ENCODE measurements around the gene TRAK2. TPM values are rescaled to one million over a fixed set of nuclear protein-coding genes. Genes with fewer than 3 reads are reported as not detected.
A peak's percentile ranks its signal among the peaks of the same experiment; 100 is the strongest.

The TRAK2 gene
- polyA plus RNA-seq, 1 of the 3 experiments (the other 2 are of a cell fraction): 10.4 TPM

GRCh38 chr2:201403880-201404279 is 47.4 kb downstream of the TRAK2 start (continued):
- TF ChIP-seq FOXJ3 (CRISPR knock-in tag; IDR thresholded peaks at IDR 0.05) (no peak), POLR2AphosphoS5 (IDR thresholded peaks at IDR 0.05; ENCODE audit: low read depth, low read length) (peak; percentile 48; the same call in 1 of the 2 replicates), ELF1 (IDR thresholded peaks at IDR 0.05) (no peak), GATA2 (CRISPR knock-in tag; IDR thresholded peaks at IDR 0.05) (no peak), TAF1 (IDR thresholded peaks at IDR 0.05; ENCODE audit: borderline replicate concordance, low read depth, low read length) (0 out of 2 replicates have a peak, but pooled peaks have one; percentile 25), USF2 (IDR thresholded peaks at IDR 0.05; ENCODE audit: borderline replicate concordance, low read depth, low read length) (no peak), RFX5 (IDR thresholded peaks at IDR 0.05; ENCODE audit: low read length) (no peak), RXRA (IDR thresholded peaks at IDR 0.05; ENCODE audit: borderline replicate concordance, low read depth) (no peak)

GRCh38 chr2:201402651-201403562 is 48.4 kb downstream of the TRAK2 start:
- peaks cover 25 to 29% of the 10 kb centered on the region in 2 experiments; a peak in 3 of 4 replicates for H3K4me1 ChIP-seq (ENCODE audit: control insufficient read depth in 1 of 2, insufficient read depth in 2 of 2, low read depth in 1 of 2, low read length in 1 of 2)

More at GRCh38 chr2:201402651-201403562, 48.4 kb downstream of the TRAK2 start:
- Histone ChIP-seq H3K79me2 (ENCODE audit: insufficient read depth) (peaks cover 35% of the 10 kb centered on the region), H3K9me3 (no peaks in the 10 kb centered on the region), H3K4me3 (ENCODE audit: low read depth in 2 of 2, low read length in 1 of 2) (no peak overlapping the region), H3K27ac (ENCODE audit: low read depth in 2 of 2, low read length in 1 of 2) (peak overlapping the region; percentile 53 to 88), H4K20me1 (ENCODE audit: insufficient read depth) (no peaks in the 10 kb centered on the region), H3F3A (replicated peaks; ENCODE audit: insufficient read depth) (peaks cover 12% of the 10 kb centered on the region), H3K9me2 (no peaks in the 10 kb centered on the region), H3K27me3 (ENCODE audit: insufficient read depth) (no peaks in the 10 kb centered on the region), H3K9ac (no peak overlapping the region), H3K4me2 (no peak overlapping the region; the same call in 1 of the 2 replicates), H2AFZ (ENCODE audit: low read depth) (no peak overlapping the region), H3K36me3 (replicated peaks in 1 of 2; ENCODE audit: control insufficient read depth in 1 of 2, insufficient read depth in 2 of 2, low read length in 1 of 2) (peaks cover 18 to 27% of the 10 kb centered on the region in 2 experiments)
- POLR2A ChIA-PET: no interaction called here
- CTCF ChIA-PET: interaction anchor here (1.1 kb wide), 1 partner anchor 10 kb away, joined by 3 read pairs; no protein-coding TSS in a partner anchor
- no peak for TF ChIP-seq USF2 (IDR thresholded peaks at IDR 0.05; ENCODE audit: borderline replicate concordance, low read depth, low read length)
- TF ChIP-seq EP300 (IDR thresholded peaks at IDR 0.05; ENCODE audit: borderline replicate concordance in 1 of 2, low read depth in 1 of 2, low read length in 1 of 2): peak in 1 of 2 experiments; percentile 38; a peak in 2 of 4 replicates
- no peak for TF ChIP-seq NRF1 (IDR thresholded peaks at IDR 0.05; ENCODE audit: low read depth, low read length)
- peak; percentile 22; the same call in 1 of the 2 replicates for TF ChIP-seq NFIC (IDR thresholded peaks at IDR 0.05; ENCODE audit: borderline replicate concordance)
- no peak for TF ChIP-seq MAX (IDR thresholded peaks at IDR 0.05; ENCODE audit: low read depth)
- peak; percentile 26; the same call in 1 of the 2 replicates for TF ChIP-seq FOSL2 (IDR thresholded peaks at IDR 0.05; ENCODE audit: borderline replicate concordance, low read depth)
- peak; percentile 33 for TF ChIP-seq PBX3 (IDR thresholded peaks at IDR 0.05)
- TF ChIP-seq RCOR1 (IDR thresholded peaks at IDR 0.05; ENCODE audit: low read length): peak; percentile 68; the same call in 1 of the 2 replicates
- peak; percentile 63 for TF ChIP-seq TCF12 (IDR thresholded peaks at IDR 0.05)
- TF ChIP-seq TEAD4 (IDR thresholded peaks at IDR 0.05; ENCODE audit: borderline replicate concordance, insufficient read depth): peak; percentile 51; the same call in 1 of the 2 replicates
- TF ChIP-seq POLR2AphosphoS5 (IDR thresholded peaks at IDR 0.05; ENCODE audit: low read depth, low read length): peak; percentile 54; the same call in 1 of the 2 replicates
- DNase-seq: no peak
- WGBS (ENCODE audit: low lambda C conversion rate): 46% methylated on average over 6 of the region's 6 CpGs
